Midbrain (tissue), 1 donor: Measurements from ENCODE around the gene B4GALT1.
"Not testable (repeated sequence)": the region's sequence is repeated elsewhere in the genome, so short reads cannot be mapped to it uniquely, and the experiment has no call there.

Source experiments
- DNase-seq: peaks from one replicate; lab custom pipeline; 2025; lab: John Stamatoyannopoulos, UW

Gene B4GALT1

GRCh38 chr9:33185406-33185805 lies 18.3 kb upstream of the B4GALT1 start:
- no peak for DNase-seq

DNA sequence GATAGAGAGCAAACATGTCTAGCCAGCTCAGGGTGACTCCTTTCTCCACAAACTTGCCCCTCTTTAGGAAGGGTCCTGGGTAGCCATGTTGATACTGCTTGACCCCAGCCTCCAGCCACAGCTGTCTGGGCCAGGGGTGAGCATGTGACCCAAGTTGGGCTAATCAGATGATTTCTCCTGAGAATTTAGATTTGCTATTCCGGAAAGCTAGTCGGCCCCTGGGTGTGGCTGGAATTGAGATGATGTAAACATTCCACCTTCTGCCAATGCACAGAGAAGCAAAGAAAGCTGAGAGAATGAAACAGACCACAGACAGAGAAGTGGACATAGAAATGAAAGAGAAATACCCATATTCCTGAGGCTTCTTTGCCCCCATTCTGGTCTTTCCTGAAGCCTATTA lies 17.8 kb upstream of the B4GALT1 start:
- no peak for DNase-seq

- no peak for DNase-seq
Observed at GRCh38 chr9:33182519-33182918, 15.4 kb upstream of the B4GALT1 start.

GRCh38 chr9:33180526-33181184 lies 13.5 kb upstream of the B4GALT1 start:
- no peak for DNase-seq

DNA sequence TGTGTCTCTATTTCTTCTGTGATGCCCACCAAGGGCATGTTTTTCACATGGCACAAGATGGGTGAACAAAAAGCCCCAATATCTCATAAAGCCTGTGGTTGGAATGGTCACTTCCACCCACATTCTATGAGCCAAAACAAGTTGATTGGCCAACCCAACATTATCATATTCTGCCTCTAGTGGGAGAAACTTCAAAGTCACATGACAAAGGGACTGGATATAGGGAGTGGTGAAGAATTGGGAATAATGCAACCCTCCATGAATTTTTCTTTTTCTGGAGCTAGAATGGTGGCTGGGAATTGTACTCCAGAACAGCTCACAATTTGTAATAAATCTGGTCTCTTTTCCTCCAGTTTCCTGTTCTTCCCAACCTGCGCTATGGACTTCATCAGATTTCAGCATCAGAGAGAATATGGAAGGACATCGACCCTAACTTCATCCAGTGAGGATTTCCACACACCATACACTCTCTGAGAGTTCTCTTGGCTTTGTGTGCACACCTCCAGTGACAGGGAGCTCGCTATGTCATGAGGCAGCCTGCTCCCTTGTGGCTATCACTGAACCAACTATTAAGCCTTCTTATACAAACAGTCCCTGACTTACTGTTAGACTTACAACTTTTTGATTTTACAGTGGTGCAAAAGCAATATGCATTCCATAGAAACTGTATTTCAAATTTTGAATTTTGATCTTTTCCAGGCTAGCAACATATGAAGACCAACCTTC lies 12.0 kb upstream of the B4GALT1 start:
- no peak for DNase-seq

GRCh38 chr9:33177639-33178038 lies 10.5 kb upstream of the B4GALT1 start:
- no peak for DNase-seq

- no peak for DNase-seq
Observed at GRCh38 chr9:33177086-33177485, 9.9 kb upstream of the B4GALT1 start.

DNA sequence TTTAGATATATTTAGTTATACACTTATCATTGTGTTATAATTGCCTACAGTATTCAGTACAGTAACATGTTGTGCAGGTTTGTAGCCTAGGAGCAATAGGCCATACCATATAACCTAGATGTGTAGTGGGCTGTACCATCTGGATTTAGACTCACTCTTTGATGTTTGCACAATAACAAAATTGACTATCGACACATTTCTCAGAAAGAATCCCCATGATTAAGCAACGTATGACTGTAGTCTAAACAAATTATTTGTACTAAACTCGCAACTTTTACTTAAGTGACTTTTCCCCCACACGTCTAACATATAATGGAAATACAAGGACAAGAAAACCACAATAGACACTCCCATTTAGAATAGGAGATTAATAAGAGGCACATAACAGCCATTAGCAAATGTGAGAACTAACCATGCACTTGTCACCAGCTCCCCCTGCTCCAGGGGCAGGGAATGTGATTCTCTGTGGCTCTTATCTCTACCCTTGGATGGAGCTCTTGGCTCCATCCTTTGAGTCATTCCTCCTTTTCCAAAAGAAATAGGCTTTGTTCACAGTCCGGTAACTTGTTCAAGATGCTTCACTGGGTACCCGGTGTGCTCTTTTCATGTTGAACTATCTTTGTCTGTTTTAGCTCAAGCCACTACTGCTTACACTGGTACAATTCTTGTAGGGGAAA lies 8.7 kb upstream of the B4GALT1 start:
- no peak for DNase-seq

DNA sequence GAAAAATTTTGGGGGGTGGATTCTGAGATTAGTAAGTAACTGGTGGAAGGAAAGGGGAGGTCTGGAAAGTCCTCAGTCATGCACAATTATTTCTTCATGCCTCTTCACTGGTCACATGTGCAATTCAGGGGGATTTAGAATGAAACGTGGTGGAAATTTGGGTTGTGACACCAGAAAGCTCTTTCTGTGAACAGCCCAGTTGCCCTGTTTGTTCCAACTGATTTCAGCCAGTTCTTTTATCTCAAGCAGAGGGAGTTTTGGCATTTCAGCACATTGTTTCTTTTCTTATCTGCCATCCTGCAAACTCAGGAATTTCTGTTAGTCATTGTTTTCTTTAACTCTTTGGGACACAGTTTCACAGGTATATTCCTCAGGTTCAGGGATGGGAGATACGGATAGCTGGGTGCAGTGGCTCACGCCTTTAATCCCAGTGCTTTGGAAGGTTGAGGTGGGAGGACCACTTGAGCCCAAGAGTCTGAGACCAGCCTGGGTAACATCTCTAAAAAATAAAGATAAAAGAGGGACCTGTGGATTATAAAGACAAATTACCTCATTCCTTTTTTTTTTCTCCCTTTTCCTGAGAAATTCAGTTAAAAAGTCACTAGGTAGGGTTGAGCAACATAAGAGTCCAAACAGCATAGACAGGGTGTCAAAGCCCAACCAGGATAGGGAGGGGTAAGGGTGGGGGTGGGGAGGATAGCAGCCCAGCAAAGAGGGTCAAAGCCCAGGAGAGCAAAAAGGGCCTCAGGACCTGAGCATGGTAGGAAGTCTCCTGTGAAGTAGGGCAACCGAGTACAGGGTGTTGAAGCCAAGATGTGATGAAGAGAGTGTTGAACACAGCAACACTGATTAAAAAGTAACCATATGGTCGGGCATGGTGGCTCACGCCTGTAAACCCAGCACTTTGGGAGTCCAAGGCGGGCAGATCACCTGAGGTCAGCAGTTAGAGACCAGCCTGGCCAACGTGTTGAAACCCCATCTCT lies 5.4 kb upstream of the B4GALT1 start:
- DNase-seq, result no peak

DNA sequence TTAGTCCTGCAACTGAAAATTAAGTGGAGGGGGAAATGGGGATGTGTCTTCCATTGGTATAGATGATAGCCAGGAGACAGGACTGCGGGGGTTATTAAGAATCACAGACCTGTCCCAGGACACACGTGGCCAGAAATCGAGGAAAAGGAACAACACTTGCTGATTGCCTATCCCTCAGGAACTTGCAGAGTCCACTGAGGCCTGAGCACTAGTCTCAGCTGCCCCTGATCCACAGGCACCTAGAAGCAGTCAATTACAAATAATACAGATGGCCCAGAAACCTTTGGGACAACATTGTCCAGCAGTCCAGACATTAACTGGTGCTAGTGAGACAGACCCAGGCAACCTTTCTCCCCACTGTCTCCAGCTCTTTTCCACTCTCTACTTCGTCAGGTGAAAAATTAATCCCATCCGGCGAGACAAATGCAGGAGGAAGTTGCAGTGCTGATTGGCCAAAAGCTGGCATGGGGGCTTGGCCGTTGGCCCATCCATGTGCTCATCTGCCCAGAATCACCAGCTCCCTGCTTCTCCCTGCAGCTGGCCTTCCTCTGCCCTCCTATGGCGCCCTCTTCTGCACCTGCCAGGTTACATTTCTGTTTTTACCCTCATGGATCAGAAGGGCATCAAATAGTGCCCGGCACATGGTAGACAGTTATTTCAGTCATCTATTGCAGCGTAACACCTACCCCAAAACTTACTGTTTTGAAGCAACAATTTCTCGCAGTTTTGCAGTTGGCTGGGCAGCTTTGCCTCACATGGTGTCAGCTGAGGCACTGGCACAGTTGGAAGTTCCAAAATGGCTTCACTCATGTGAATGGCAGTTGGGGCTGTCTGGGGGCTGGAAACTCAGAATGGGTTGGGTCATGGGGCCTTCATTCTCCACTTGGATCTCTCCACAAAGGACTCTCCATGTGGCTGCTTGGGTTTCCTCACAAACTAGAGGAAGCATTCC lies 3.6 kb upstream of the B4GALT1 start:
- no peak for DNase-seq

DNA sequence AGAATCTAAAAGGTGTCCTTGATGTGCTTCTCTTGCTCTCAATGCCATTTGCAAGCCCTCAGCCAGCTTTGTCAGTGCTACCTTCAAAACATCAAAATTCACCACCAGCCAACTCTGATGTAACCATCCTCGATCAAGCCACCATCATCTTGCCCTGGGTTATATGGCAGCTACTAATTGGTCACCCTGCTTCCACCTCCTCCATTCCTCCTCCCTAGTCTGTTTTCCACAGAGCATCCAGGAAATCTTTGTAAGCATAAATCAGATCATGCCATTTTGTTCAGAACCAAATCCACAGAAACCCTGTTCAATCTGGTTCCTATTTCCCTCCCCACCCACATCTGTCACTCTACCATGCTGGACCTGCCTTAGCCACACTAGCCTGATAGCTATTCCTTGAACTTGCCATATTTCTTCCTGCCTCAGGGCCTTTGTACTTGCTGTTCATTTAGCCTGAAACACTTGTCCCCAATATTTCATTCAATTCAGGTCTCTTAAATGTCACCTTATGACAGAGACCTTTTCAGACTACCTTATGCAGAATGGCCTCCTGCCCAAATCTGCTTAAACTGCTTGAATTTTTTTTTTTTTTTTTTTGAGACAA lies 1.9 kb upstream of the B4GALT1 start:
- DNase-seq, result no peak

DNA sequence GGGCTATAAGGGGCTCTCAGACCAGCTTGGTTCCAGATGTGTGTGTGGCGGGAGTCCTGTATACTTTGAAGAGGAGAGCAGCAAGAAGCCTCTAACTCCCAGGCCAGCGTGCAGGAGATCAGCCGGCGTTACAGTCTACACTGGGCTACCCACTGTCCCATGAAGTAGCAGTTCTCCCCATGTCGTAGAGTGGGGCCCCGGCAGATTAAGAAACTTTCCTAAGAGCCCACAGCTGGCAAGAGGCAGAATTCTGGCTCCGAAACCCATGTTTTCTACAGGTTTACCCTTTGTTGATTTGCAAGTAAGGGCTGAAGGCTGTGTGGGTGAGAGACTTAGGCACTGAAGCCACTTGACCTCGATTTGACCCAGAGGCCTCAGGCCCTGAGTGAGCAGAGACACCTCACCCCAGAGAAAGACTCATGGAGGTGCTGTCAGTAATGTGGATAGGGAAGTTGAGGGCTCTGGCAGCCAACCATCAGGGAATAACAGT lies 881 bp upstream of the B4GALT1 start:
- no peak for DNase-seq

- no peak for DNase-seq
Observed at GRCh38 chr9:33166231-33167083, 679 bp downstream of the B4GALT1 start.

DNA sequence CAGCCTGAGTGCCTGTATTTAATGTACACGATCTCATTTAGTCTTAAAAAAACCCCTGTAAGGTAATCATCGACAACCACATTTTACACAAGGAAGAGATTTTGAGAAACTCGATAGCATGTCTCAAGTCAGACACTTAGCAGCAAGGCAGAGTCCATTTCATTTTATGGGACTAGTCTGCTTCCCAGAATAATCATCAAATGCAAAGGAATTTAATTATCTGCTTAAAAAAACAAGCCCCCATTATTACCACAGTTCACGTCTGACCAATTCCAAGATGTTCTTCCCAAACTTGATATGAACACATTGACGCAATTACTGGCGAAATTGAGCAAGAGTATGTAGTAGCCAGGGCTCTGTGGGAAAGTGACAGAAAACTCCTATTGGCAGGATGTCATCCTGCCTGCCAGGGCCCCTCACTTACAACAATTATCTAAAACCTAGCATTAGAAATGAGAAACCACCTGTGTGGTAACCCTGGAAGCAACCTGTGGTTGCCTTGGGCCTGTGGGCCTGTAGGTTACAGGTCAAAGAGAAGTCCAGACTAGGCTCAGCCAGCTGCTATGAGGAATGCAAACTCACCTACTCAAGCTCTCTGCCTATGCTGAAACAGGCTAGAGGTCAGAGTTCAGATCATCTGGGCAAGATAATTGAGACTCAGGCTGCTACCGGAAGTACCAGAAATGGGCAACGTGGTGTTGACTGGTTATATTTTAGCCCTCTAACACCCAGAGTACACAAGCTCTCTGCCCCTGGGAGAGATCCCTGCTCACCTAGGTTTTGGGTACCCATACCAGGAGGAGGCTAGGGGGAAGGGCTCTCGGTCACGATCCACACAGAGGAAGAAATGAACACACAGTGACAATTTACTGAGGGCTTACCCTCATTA lies 1.6 kb downstream of the B4GALT1 start:
- DNase-seq, result no peak

DNA sequence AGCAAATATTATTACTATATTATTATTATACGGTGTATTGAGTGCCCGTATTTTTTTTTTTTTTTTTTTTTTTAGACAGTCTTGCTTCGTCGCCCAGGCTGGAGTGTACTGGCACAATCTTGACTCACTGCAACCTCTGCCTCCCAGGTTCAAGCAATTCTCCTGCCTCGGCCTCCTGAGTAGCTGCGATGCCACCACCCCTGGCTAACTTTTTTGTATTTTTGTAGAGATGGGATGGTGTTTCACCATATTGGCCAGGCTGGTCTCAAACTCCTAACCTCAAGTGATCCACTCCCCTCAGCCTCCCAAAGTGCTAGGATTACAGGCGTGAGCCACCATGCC lies 2.2 kb downstream of the B4GALT1 start:
- DNase-seq, result not testable (repeated sequence)

GRCh38 chr9:33164138-33164809 lies 2.9 kb downstream of the B4GALT1 start:
- DNase-seq, result peak; percentile 15

- no peak for DNase-seq
Observed at GRCh38 chr9:33163433-33164137, 3.6 kb downstream of the B4GALT1 start.
